HEK293 (cell line): ENCODE results near the gene KRT17.

Source experiments
- KLF9 ChIP-seq: fragments of 450-650 bp; formaldehyde crosslinking; IDR thresholded peaks from 2 replicates; pipeline ENCODE4 v1.5.1; 2016; ENCODE audit warnings: missing biosample characterization, missing genetic modification characterization, low read depth
- MYNN ChIP-seq: fragments of 450-650 bp; formaldehyde crosslinking; IDR thresholded peaks from 2 replicates; pipeline ENCODE4 v1.5.1; 2016; ENCODE audit warnings: missing biosample characterization, missing genetic modification characterization, borderline replicate concordance
- PRDM2 ChIP-seq: fragments of 450-650 bp; formaldehyde crosslinking; IDR thresholded peaks from 2 replicates; pipeline ENCODE4 v1.5.1; 2016; ENCODE audit warnings: missing biosample characterization, missing genetic modification characterization, borderline replicate concordance
- ZBTB11 ChIP-seq: fragments of 450-650 bp; formaldehyde crosslinking; conservative IDR thresholded peaks from 2 replicates; pipeline ENCODE4 v1.5.1; 2016; ENCODE audit warnings: low read depth, missing biosample characterization, missing genetic modification characterization
- ZBTB17 ChIP-seq: fragments of 450-650 bp; formaldehyde crosslinking; IDR thresholded peaks from 2 replicates; pipeline ENCODE4 v1.5.1; 2016; ENCODE audit warnings: missing biosample characterization, missing genetic modification characterization
- ZBTB48 ChIP-seq: fragments of 450-650 bp; formaldehyde crosslinking; IDR thresholded peaks from 2 replicates; pipeline ENCODE4 v1.5.1; 2016; ENCODE audit warnings: missing biosample characterization, missing genetic modification characterization
- ZFP69B ChIP-seq: fragments of 450-650 bp; formaldehyde crosslinking; IDR thresholded peaks from 2 replicates; pipeline ENCODE4 v1.5.1; 2016; ENCODE audit warnings: missing biosample characterization, missing genetic modification characterization
- ZNF146 ChIP-seq: fragments of 450-650 bp; formaldehyde crosslinking; IDR thresholded peaks from 2 replicates; pipeline ENCODE4 v1.5.1; 2016; ENCODE audit warnings: missing biosample characterization, missing genetic modification characterization
- ZNF223 ChIP-seq: fragments of 450-650 bp; formaldehyde crosslinking; IDR thresholded peaks from 2 replicates; pipeline ENCODE4 v1.5.1; 2016; ENCODE audit warnings: missing biosample characterization, missing genetic modification characterization
- ZNF324 ChIP-seq: fragments of 450-650 bp; formaldehyde crosslinking; IDR thresholded peaks from 2 replicates; pipeline ENCODE4 v1.5.1; 2016; ENCODE audit warnings: missing biosample characterization, missing genetic modification characterization
- ZNF510 ChIP-seq: fragments of 450-650 bp; formaldehyde crosslinking; IDR thresholded peaks from 2 replicates; pipeline ENCODE4 v1.5.1; 2018; ENCODE audit warnings: mild to moderate bottlenecking, missing genetic modification characterization, missing biosample characterization; ENCODE audit not compliant: insufficient replicate concordance
- ZNF518A ChIP-seq: fragments of 450-650 bp; formaldehyde crosslinking; conservative IDR thresholded peaks from 2 replicates; pipeline ENCODE4 v1.5.1; 2016; ENCODE audit warnings: low read depth, missing biosample characterization, missing genetic modification characterization
- ZNF529 ChIP-seq: fragments of 450-650 bp; formaldehyde crosslinking; IDR thresholded peaks from 2 replicates; pipeline ENCODE4 v1.5.1; 2017; ENCODE audit warnings: missing genetic modification characterization, missing biosample characterization; ENCODE audit not compliant: insufficient replicate concordance
- ZNF624 ChIP-seq: fragments of 450-650 bp; formaldehyde crosslinking; IDR thresholded peaks from 2 replicates; pipeline ENCODE4 v1.5.1; 2017; ENCODE audit warnings: missing biosample characterization, missing genetic modification characterization
- ZNF639 ChIP-seq: fragments of 450-650 bp; formaldehyde crosslinking; IDR thresholded peaks from 2 replicates; pipeline ENCODE4 v1.5.1; 2016; ENCODE audit warnings: missing biosample characterization, missing genetic modification characterization
- ZNF704 ChIP-seq: fragments of 450-650 bp; formaldehyde crosslinking; IDR thresholded peaks from 2 replicates; pipeline ENCODE4 v1.5.1; 2016; ENCODE audit warnings: missing biosample characterization, missing genetic modification characterization
- TF ChIP-seq, protein P1 (sequence below): fragments of 450-650 bp; formaldehyde crosslinking; IDR thresholded peaks from 2 replicates; pipeline ENCODE4 v1.5.1; 2016; ENCODE audit warnings: missing biosample characterization, missing genetic modification characterization
- TF ChIP-seq, protein P2 (sequence below): fragments of 450-650 bp; formaldehyde crosslinking; IDR thresholded peaks from 2 replicates; pipeline ENCODE4 v1.5.1; 2016; ENCODE audit warnings: missing biosample characterization, missing genetic modification characterization

The KRT17 gene

DNA sequence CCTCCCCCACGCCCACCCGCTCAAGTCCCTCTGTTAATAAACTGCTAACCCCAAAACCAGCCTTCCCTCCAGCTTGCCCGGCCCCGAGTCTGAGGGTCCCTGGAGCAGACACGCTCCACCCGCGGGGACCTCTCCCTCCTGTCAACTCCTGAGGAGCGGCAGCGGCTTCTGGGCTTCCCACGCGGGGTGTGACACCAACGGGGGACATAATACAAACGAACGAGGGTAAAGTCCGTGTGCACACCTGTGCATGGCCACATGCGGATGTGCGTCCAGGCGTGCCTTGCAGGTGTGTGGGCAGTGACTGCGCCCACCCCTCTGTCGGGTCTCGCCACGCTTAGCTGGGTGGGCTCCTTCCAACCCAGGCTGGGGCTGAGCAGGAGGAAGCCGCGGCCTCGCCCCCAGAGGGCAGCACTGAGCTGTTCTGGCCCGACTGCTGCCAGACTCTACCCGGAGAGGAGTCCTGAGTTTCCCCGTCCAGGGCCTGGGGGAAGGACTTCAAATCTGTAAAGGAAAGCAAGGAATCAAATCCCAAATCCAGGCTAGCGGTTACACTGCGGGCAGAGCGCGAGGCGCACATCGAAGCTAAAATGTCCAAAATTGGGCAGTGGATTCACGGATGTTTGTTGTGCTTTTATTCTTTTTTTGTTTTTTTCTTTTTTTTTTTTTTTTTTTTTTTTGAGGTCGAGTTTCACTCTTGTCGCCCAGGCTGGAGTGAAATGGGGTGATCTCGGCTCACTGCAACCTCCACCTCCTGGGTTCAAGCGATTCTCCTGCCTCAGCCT lies 24.2 kb upstream of the KRT17 start (continued):
- TF ChIP-seq ZNF518A (tag by site-specific recombination) (no peak), ZNF624 (tag by site-specific recombination) (no peak), ZFP69B (tag by site-specific recombination) (no peak), ZBTB17 (peak; percentile 45), MYNN (tag by site-specific recombination) (no peak), PRDM2 (no peak), ZNF529 (tag by site-specific recombination) (no peak), ZNF146 (tag by site-specific recombination) (no peak), ZNF510 (tag by site-specific recombination) (no peak), ZNF223 (tag by site-specific recombination) (no peak), ZNF324 (no peak), ZNF704 (tag by site-specific recombination) (no peak), ZBTB48 (0 out of 2 replicates have a peak, but pooled peaks have one; percentile 85), KLF9 (tag by site-specific recombination) (peak; percentile 58; the same call in 1 of the 2 replicates), ZNF639 (tag by site-specific recombination) (no peak), ZBTB11 (peak; percentile 34)
- TF ChIP-seq, protein P1, sequence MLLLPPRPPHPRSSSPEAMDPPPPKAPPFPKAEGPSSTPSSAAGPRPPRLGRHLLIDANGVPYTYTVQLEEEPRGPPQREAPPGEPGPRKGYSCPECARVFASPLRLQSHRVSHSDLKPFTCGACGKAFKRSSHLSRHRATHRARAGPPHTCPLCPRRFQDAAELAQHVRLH (tag by site-specific recombination): no peak
- TF ChIP-seq, protein P2, sequence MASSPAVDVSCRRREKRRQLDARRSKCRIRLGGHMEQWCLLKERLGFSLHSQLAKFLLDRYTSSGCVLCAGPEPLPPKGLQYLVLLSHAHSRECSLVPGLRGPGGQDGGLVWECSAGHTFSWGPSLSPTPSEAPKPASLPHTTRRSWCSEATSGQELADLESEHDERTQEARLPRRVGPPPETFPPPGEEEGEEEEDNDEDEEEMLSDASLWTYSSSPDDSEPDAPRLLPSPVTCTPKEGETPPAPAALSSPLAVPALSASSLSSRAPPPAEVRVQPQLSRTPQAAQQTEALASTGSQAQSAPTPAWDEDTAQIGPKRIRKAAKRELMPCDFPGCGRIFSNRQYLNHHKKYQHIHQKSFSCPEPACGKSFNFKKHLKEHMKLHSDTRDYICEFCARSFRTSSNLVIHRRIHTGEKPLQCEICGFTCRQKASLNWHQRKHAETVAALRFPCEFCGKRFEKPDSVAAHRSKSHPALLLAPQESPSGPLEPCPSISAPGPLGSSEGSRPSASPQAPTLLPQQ: no peak
